Epidermal melanocyte (primary cell): ENCODE data around the gene IGF2R.
A peak's percentile ranks its signal among the peaks of the same experiment; 100 is the strongest.
"Not testable (repeated sequence)": the region's sequence is repeated elsewhere in the genome, so short reads cannot be mapped to it uniquely, and the experiment has no call there.

Source experiments
- DNase-seq: peaks from one replicate; pipeline ENCODE4 v3.0.0; 2011; ENCODE audit warnings: low spot score; ENCODE audit not compliant: insufficient read length

Gene IGF2R

GRCh38 chr6:159953091-159953601, 15.7 kb upstream of the IGF2R start:
- DNase-seq, result no peak

GRCh38 chr6:159955945-159956361, 12.9 kb upstream of the IGF2R start:
- no peak for DNase-seq

GRCh38 chr6:159957071-159957673, 11.7 kb upstream of the IGF2R start:
- DNase-seq, result no peak

- no peak for DNase-seq
Measured at GRCh38 chr6:159959165-159959975, 9.5 kb upstream of the IGF2R start.

- no peak for DNase-seq
Measured at GRCh38 chr6:159959976-159960384, 8.9 kb upstream of the IGF2R start.

GRCh38 chr6:159960485-159960884, 8.4 kb upstream of the IGF2R start:
- DNase-seq, result no peak

- no peak for DNase-seq
Measured at GRCh38 chr6:159961528-159961927, 7.4 kb upstream of the IGF2R start.

- no peak for DNase-seq
Measured at GRCh38 chr6:159963111-159963510, 5.8 kb upstream of the IGF2R start.

GRCh38 chr6:159964046-159964445, 4.8 kb upstream of the IGF2R start:
- no peak for DNase-seq

GRCh38 chr6:159966339-159966738, 2.5 kb upstream of the IGF2R start:
- DNase-seq, result no peak

- DNase-seq, result no peak
Measured at GRCh38 chr6:159966981-159967380, 1.9 kb upstream of the IGF2R start.

GRCh38 chr6:159967621-159968020, 1.3 kb upstream of the IGF2R start:
- not testable (repeated sequence) for DNase-seq

GRCh38 chr6:159969204-159969912, 476 bp downstream of the IGF2R start:
- no peak for DNase-seq

- DNase-seq, result peak; percentile 68
Measured at GRCh38 chr6:159969921-159970320, 1.0 kb downstream of the IGF2R start.

- DNase-seq, result no peak
Measured at GRCh38 chr6:159970659-159971063, 1.8 kb downstream of the IGF2R start.

GRCh38 chr6:159971341-159972178, 2.7 kb downstream of the IGF2R start:
- no peak for DNase-seq

- no peak for DNase-seq
Measured at GRCh38 chr6:159972506-159973268, 3.8 kb downstream of the IGF2R start.

GRCh38 chr6:159973406-159973805, 4.5 kb downstream of the IGF2R start:
- no peak for DNase-seq

- no peak for DNase-seq
Measured at GRCh38 chr6:159973951-159974350, 5.1 kb downstream of the IGF2R start.

GRCh38 chr6:159974932-159975331, 6.0 kb downstream of the IGF2R start:
- no peak for DNase-seq
